ENCODE data around the gene S100A14. TPM values are rescaled to one million over a fixed set of nuclear protein-coding genes. Genes with fewer than 3 reads are reported as not detected.

The S100A14 gene
- total and polyA plus RNA-seq, 2 of the 13 experiments (the other 11 are each of a cell fraction or from before 2014, with no cell fraction given) = 1.4 to 7.7 TPM

DNA sequence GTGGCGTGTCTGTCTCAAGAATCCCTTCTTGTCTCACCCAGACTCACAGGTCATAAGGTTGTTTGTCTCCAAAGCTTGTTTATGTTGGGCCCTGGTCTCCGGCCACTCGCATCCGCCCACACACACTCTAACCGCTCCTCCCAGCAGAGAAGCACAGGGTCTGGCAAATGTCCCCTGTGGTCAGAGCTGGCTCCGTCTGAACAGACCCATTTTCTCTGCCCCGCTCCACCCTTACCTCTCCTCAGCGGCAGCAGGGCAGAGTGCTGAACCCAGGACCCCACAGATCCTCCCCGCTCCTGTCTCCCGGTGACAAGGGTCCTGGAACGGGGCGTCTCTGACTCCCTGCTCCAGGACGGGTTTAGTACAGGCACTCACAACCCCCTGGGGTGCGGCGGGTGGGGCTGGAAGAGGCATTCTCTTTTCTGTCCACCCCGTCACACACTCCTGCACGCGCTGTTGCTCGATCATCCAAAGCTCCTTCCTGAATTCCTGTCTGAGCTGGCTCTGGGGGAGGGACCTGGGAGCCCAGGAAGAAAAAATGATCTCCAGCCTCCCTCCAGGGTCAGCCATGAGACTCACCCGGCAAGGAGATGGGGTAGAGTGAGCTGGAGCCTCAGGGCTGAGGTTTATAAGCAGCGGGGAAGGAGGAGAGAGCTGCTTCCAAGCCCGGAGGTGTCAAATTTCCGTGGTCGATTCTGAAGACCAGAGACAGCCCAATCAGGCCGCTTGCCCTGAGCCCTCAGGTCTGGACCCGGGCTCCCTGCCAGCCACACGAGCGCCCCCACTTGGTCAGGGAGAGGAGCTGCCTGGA is 11.0 kb upstream of the S100A14 start, which contains the start of gene S100A13 (continued):
- TF ChIP-seq ZNF878 (CRISPR knock-in tag; IDR thresholded peaks at IDR 0.05) = peak; percentile 52; the same call in 1 of the 2 replicates
- 0 out of 2 replicates have a peak, but pooled peaks have one; percentile 57 for TF ChIP-seq AKAP8 (CRISPR knock-in tag; IDR thresholded peaks at IDR 0.05)
- TF ChIP-seq ZNF451 (CRISPR knock-in tag; IDR thresholded peaks at IDR 0.05) = no peak
- 0 out of 2 replicates have a peak, but pooled peaks have one; percentile 37 for TF ChIP-seq ZNF557 (CRISPR knock-in tag; IDR thresholded peaks at IDR 0.05)
- no peak for TF ChIP-seq ZKSCAN1 (IDR thresholded peaks at IDR 0.05; ENCODE audit: low read length)
- no peak for TF ChIP-seq SP2 (CRISPR knock-in tag; IDR thresholded peaks at IDR 0.05)
- TF ChIP-seq RNF2 (conservative IDR thresholded peaks at IDR 0.05; ENCODE audit: low read depth) = 0 out of 2 replicates have a peak, but pooled peaks have one; percentile 25
- no peak for TF ChIP-seq ZNF850 (CRISPR knock-in tag; conservative IDR thresholded peaks at IDR 0.05)
- TF ChIP-seq SAP130 (CRISPR knock-in tag; IDR thresholded peaks at IDR 0.05; ENCODE audit: low read depth) = peak; percentile 67
- no peak for TF ChIP-seq HDAC2 (CRISPR knock-in tag; IDR thresholded peaks at IDR 0.05)
- TF ChIP-seq HNRNPH1 (optimal IDR thresholded peaks at IDR 0.05; ENCODE audit: low read depth, low read length) = no peak
- TF ChIP-seq ERF (CRISPR knock-in tag; IDR thresholded peaks at IDR 0.05) = no peak
- TF ChIP-seq HMG20A (CRISPR knock-in tag; IDR thresholded peaks at IDR 0.05; ENCODE audit: borderline replicate concordance) = no peak; the same call in 1 of the 2 replicates
- no peak for TF ChIP-seq THAP7 (CRISPR knock-in tag; IDR thresholded peaks at IDR 0.05)
- TF ChIP-seq, protein P1, sequence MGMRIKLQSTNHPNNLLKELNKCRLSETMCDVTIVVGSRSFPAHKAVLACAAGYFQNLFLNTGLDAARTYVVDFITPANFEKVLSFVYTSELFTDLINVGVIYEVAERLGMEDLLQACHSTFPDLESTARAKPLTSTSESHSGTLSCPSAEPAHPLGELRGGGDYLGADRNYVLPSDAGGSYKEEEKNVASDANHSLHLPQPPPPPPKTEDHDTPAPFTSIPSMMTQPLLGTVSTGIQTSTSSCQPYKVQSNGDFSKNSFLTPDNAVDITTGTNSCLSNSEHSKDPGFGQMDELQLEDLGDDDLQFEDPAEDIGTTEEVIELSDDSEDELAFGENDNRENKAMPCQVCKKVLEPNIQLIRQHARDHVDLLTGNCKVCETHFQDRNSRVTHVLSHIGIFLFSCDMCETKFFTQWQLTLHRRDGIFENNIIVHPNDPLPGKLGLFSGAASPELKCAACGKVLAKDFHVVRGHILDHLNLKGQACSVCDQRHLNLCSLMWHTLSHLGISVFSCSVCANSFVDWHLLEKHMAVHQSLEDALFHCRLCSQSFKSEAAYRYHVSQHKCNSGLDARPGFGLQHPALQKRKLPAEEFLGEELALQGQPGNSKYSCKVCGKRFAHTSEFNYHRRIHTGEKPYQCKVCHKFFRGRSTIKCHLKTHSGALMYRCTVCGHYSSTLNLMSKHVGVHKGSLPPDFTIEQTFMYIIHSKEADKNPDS (CRISPR knock-in tag; IDR thresholded peaks at IDR 0.05) = peak; percentile 64; the same call in 1 of the 2 replicates
- TF ChIP-seq, protein P2, sequence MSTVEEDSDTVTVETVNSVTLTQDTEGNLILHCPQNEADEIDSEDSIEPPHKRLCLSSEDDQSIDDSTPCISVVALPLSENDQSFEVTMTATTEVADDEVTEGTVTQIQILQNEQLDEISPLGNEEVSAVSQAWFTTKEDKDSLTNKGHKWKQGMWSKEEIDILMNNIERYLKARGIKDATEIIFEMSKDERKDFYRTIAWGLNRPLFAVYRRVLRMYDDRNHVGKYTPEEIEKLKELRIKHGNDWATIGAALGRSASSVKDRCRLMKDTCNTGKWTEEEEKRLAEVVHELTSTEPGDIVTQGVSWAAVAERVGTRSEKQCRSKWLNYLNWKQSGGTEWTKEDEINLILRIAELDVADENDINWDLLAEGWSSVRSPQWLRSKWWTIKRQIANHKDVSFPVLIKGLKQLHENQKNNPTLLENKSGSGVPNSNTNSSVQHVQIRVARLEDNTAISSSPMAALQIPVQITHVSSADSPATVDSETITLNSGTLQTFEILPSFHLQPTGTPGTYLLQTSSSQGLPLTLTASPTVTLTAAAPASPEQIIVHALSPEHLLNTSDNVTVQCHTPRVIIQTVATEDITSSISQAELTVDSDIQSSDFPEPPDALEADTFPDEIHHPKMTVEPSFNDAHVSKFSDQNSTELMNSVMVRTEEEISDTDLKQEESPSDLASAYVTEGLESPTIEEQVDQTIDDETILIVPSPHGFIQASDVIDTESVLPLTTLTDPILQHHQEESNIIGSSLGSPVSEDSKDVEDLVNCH (CRISPR knock-in tag; IDR thresholded peaks at IDR 0.05) = no peak
- no peak for TF ChIP-seq CEBPG (CRISPR knock-in tag; IDR thresholded peaks at IDR 0.05)
- TF ChIP-seq, protein P3, sequence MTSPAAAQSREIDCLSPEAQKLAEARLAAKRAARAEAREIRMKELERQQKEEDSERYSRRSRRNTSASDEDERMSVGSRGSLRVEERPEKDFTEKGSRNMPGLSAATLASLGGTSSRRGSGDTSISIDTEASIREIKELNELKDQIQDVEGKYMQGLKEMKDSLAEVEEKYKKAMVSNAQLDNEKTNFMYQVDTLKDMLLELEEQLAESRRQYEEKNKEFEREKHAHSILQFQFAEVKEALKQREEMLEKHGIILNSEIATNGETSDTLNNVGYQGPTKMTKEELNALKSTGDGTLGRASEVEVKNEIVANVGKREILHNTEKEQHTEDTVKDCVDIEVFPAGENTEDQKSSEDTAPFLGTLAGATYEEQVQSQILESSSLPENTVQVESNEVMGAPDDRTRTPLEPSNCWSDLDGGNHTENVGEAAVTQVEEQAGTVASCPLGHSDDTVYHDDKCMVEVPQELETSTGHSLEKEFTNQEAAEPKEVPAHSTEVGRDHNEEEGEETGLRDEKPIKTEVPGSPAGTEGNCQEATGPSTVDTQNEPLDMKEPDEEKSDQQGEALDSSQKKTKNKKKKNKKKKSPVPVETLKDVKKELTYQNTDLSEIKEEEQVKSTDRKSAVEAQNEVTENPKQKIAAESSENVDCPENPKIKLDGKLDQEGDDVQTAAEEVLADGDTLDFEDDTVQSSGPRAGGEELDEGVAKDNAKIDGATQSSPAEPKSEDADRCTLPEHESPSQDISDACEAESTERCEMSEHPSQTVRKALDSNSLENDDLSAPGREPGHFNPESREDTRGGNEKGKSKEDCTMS (CRISPR knock-in tag; conservative IDR thresholded peaks at IDR 0.05) = no peak
- TF ChIP-seq KLF11 (CRISPR knock-in tag; IDR thresholded peaks at IDR 0.05) = peak; percentile 82; the same call in 1 of the 2 replicates
- TF ChIP-seq SETDB1 (CRISPR knock-in tag; IDR thresholded peaks at IDR 0.05; ENCODE audit: borderline replicate concordance) = no peak
- no peak for TF ChIP-seq MAFK (conservative IDR thresholded peaks at IDR 0.05 in 1 of 2, IDR thresholded peaks at IDR 0.05 in 1 of 2; ENCODE audit: low read length in 2 of 2)
- no peak for TF ChIP-seq GATA4 (IDR thresholded peaks at IDR 0.05; ENCODE audit: borderline replicate concordance, low read depth)
- no peak for TF ChIP-seq HMGA1 (CRISPR knock-in tag; conservative IDR thresholded peaks at IDR 0.05)
- no peak for TF ChIP-seq ZNF577 (CRISPR knock-in tag; IDR thresholded peaks at IDR 0.05; ENCODE audit: borderline replicate concordance, low read depth)

Measured in HepG2 (cell line).